GM19328 (cell line): ENCODE results near the gene LSM14B.

Experiments used
- ATAC-seq: cut with Tn5 transposase; IDR thresholded peaks from one replicate; pipeline ENCODE4 v1.9.1; 2021; ENCODE audit warnings: mild to moderate bottlenecking, moderate library complexity; ENCODE audit not compliant: unreplicated experiment

The LSM14B gene

GRCh38 chr20:62131560-62132320 lies 9.5 kb downstream of the LSM14B start:
- no peak for ATAC-seq

GRCh38 chr20:62132421-62132820 lies 10.1 kb downstream of the LSM14B start:
- ATAC-seq: no peak

- ATAC-seq: no peak
These were observed 11.0 kb downstream of the LSM14B start for GRCh38 chr20:62133051-62133845.

GRCh38 chr20:62133864-62134263 lies 11.6 kb downstream of the LSM14B start:
- ATAC-seq: no peak

- ATAC-seq: no peak
These were observed 12.5 kb downstream of the LSM14B start for GRCh38 chr20:62134735-62135231.

- ATAC-seq: no peak
These were observed 13.4 kb downstream of the LSM14B start for GRCh38 chr20:62135573-62136266.

GRCh38 chr20:62136283-62137091 lies 14.2 kb downstream of the LSM14B start:
- no peak for ATAC-seq

GRCh38 chr20:62137092-62137384 lies 14.8 kb downstream of the LSM14B start:
- no peak for ATAC-seq

GRCh38 chr20:62137478-62138203 lies 15.4 kb downstream of the LSM14B start:
- no peak for ATAC-seq

GRCh38 chr20:62138204-62138543 lies 15.9 kb downstream of the LSM14B start:
- ATAC-seq: no peak

- ATAC-seq: no peak
These were observed 16.6 kb downstream of the LSM14B start for GRCh38 chr20:62138912-62139311.

- ATAC-seq: no peak
These were observed 17.4 kb downstream of the LSM14B start for GRCh38 chr20:62139636-62140035.

- ATAC-seq: no peak
These were observed 18.7 kb downstream of the LSM14B start for GRCh38 chr20:62141043-62141396.

GRCh38 chr20:62141397-62142251 lies 19.3 kb downstream of the LSM14B start:
- no peak for ATAC-seq

GRCh38 chr20:62142252-62143080 lies 20.2 kb downstream of the LSM14B start:
- peak; percentile 4 for ATAC-seq

GRCh38 chr20:62143081-62143956 lies 21.0 kb downstream of the LSM14B start, which contains the start of the genes PSMA7 and SS18L1:
Gene PSMA7 (minus strand): TSS chr20:62143394. CDS start chr20:62143303, 91 bp downstream.
Gene SS18L1 (plus strand): TSS chr20:62143769. CDS start chr20:62143821, 52 bp downstream.
- peak; percentile 73 for ATAC-seq
